Muscle of leg (tissue), 16 donors: Measurements from ENCODE around the gene PPP1R18. TPM values are rescaled to one million over a fixed set of nuclear protein-coding genes. Genes with fewer than 3 reads are reported as not detected.
A peak's percentile ranks its signal among the peaks of the same experiment; 100 is the strongest.

Experiments
- DNase-seq: peaks from one replicate; pipeline ENCODE4 v3.0.0; 2013
- H3K27ac ChIP-seq: one replicate; pipeline ENCODE4 v1.5.1; 2013; ENCODE audit warnings: mild to moderate bottlenecking, low read length, control low read depth
- H3K27me3 ChIP-seq: one replicate; pipeline ENCODE4 v1.6.1; 2013; ENCODE audit warnings: low read length; ENCODE audit not compliant: control insufficient read depth, insufficient read depth
- H3K36me3 ChIP-seq: one replicate; pipeline ENCODE4 v1.6.1; 2013; ENCODE audit warnings: low read length; ENCODE audit not compliant: control insufficient read depth, insufficient read depth
- H3K4me1 ChIP-seq: one replicate; pipeline ENCODE4 v1.6.1; 2013; ENCODE audit warnings: low read length; ENCODE audit not compliant: control insufficient read depth, insufficient read depth
- H3K4me3 ChIP-seq: one replicate; pipeline ENCODE4 v1.5.1; 2013; ENCODE audit warnings: low read length, control low read depth
- H3K9me3 ChIP-seq: replicated peaks from 2 replicates; pipeline ENCODE4 v1.6.1; 2013; ENCODE audit warnings: low read depth, low read length; ENCODE audit not compliant: control insufficient read depth
- WGBS: methylation state at CpG from one replicate; pipeline ENCODE4 v1.1.5; 2013; ENCODE audit warnings: missing lambda C conversion rate; ENCODE audit not compliant: insufficient coverage; 5-methylcytosine and 5-hydroxymethylcytosine counted together
- long read RNA-seq, 11 donors: transcript quantifications; one replicate each; lab custom pipeline, GENCODE V29; 2026
- polyA plus RNA-seq, 8 donors: library from polyadenylated mRNA; unstranded; fragments of 120-200 nt; gene quantifications; one replicate each; pipeline versions ENCODE4 v1.2.1 to v1.2.3, GENCODE V29; 2013; ENCODE audit warnings: inconsistent platforms in 1 of 8, low replicate concordance in 1 of 8; ENCODE audit not compliant: insufficient read length in 8 of 8, insufficient read depth in 1 of 8
- total RNA-seq: library from RNA; stranded (reverse); fragments of 120-200 nt; gene quantifications from one replicate; pipeline ENCODE4 v1.2.4, GENCODE V29; 2013

PPP1R18 gene, protein sequence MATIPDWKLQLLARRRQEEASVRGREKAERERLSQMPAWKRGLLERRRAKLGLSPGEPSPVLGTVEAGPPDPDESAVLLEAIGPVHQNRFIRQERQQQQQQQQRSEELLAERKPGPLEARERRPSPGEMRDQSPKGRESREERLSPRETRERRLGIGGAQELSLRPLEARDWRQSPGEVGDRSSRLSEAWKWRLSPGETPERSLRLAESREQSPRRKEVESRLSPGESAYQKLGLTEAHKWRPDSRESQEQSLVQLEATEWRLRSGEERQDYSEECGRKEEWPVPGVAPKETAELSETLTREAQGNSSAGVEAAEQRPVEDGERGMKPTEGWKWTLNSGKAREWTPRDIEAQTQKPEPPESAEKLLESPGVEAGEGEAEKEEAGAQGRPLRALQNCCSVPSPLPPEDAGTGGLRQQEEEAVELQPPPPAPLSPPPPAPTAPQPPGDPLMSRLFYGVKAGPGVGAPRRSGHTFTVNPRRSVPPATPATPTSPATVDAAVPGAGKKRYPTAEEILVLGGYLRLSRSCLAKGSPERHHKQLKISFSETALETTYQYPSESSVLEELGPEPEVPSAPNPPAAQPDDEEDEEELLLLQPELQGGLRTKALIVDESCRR
- total RNA-seq (19.3 TPM), polyA plus RNA-seq (10 to 100 TPM; 36.8 to 54.3 (median 45.4) TPM)
- long read RNA-seq, donor 1, transcript PPP1R18-206 (3 exons, 1,448 nt) = major isoform, 9 of 9 reads
- long read RNA-seq, donor 1, partial matches to known transcripts = 0 of 9 reads
- long read RNA-seq, donor 1, other reads (novel, unspliced or antisense) = 0 of 9 reads
- long read RNA-seq, donor 2 = 0 reads
- long read RNA-seq, donor 3, transcript PPP1R18-206 (3 exons, 1,448 nt) = major isoform, 15 of 18 reads
- long read RNA-seq, donor 3, partial matches to known transcripts = 0 of 18 reads
- long read RNA-seq, donor 3, other reads (novel, unspliced or antisense) = 0 of 18 reads
- long read RNA-seq, donor 4, transcript PPP1R18-206 (3 exons, 1,448 nt) = major isoform, 12 of 15 reads
- long read RNA-seq, donor 4, partial matches to known transcripts = 0 of 15 reads
- long read RNA-seq, donor 4, other reads (novel, unspliced or antisense) = 0 of 15 reads
- long read RNA-seq, donor 5, transcript PPP1R18-206 (3 exons, 1,448 nt) = major isoform, 19 of 39 reads
- long read RNA-seq, donor 5, transcript PPP1R18-202 (4 exons, 2,853 nt) = minor isoform, 7 of 39 reads
- long read RNA-seq, donor 5, partial matches to known transcripts = 11 of 39 reads
- long read RNA-seq, donor 5, other reads (novel, unspliced or antisense) = 0 of 39 reads
- long read RNA-seq, donor 6, transcript PPP1R18-206 (3 exons, 1,448 nt) = major isoform, 10 of 20 reads
- long read RNA-seq, donor 6, partial matches to known transcripts = 5 of 20 reads
- long read RNA-seq, donor 6, other reads (novel, unspliced or antisense) = 0 of 20 reads
- long read RNA-seq, donor 7, transcript PPP1R18-206 (3 exons, 1,448 nt) = major isoform, 6 of 11 reads
- long read RNA-seq, donor 7, partial matches to known transcripts = 0 of 11 reads
- long read RNA-seq, donor 7, other reads (novel, unspliced or antisense) = 0 of 11 reads
- long read RNA-seq, donor 8, transcript PPP1R18-206 (3 exons, 1,448 nt) = major isoform, 7 of 8 reads
- long read RNA-seq, donor 8, partial matches to known transcripts = 0 of 8 reads
- long read RNA-seq, donor 8, other reads (novel, unspliced or antisense) = 0 of 8 reads
- long read RNA-seq, donor 9, transcript PPP1R18-206 (3 exons, 1,448 nt) = major isoform, 8 of 9 reads
- long read RNA-seq, donor 9, partial matches to known transcripts = 0 of 9 reads
- long read RNA-seq, donor 9, other reads (novel, unspliced or antisense) = 0 of 9 reads
- long read RNA-seq, donor 10, partial matches to known transcripts = 0 of 4 reads
- long read RNA-seq, donor 10, other reads (novel, unspliced or antisense) = 0 of 4 reads
- long read RNA-seq, donor 11, transcript PPP1R18-206 (3 exons, 1,448 nt) = major isoform, 5 of 17 reads
- long read RNA-seq, donor 11, partial matches to known transcripts = 9 of 17 reads
- long read RNA-seq, donor 11, other reads (novel, unspliced or antisense) = 0 of 17 reads

DNA sequence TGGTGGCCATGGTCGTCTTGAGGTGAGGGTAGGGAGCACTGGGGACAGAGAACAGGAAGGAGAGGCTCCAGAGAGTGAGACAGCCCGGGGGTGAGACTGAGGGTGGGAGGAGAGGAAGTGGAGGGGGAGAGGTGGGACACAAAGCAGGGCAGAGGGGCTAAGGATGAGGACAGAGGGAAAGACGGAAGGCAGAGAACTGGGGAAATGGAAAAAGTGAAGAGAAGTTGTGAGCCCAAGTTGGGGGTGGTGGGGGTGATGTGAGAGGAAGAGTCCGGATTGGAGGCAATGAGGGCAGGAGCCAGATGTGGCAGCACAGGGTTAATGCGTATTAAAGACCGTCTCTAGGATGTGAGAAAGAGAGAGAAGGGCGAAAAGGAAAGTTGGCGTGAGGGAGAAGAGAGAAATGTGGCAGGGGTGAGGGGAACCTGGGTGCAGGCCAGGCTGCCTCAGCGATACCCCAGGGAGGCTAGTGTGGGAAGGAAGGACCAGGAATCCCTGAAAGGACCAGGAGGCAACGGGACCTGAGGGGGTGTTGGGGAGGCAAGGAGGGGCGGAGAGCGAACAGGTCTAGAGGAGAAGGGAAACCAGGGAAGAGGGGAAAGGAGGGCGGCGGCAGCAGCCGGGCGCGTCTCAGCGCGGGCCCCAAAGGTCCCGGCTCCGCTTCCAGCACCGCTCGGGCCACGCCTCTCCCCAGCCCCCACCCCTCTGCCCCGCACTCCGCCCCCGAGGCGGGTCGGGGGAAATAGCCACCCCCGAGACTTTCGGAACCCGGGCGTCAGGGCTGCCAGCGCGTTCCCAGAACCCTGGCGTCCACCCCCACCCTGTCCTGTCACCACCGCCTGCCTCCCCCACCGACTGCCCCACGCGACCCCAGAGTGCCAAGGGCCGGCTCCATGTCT, at the start of gene PPP1R18:
Gene PPP1R18 (minus strand): TSS at position 637 of the 899 bp plus-strand sequence. CDS start 627 bp downstream, at position 10.
- peak; percentile 91 for DNase-seq
- peaks cover 43% of the 10 kb centered on the region for H3K36me3 ChIP-seq
- H3K4me1 ChIP-seq = peaks cover 76% of the 10 kb centered on the region
- no peaks in the 10 kb centered on the region for H3K27me3 ChIP-seq
- under 1% methylated on average over 34 of the region's 41 CpGs for WGBS
- H3K9me3 ChIP-seq = no peaks in the 10 kb centered on the region
- H3K27ac ChIP-seq = peak within 1 kb of the TSS; percentile 99
- peak within 1 kb of the TSS; percentile 99 for H3K4me3 ChIP-seq

DNA sequence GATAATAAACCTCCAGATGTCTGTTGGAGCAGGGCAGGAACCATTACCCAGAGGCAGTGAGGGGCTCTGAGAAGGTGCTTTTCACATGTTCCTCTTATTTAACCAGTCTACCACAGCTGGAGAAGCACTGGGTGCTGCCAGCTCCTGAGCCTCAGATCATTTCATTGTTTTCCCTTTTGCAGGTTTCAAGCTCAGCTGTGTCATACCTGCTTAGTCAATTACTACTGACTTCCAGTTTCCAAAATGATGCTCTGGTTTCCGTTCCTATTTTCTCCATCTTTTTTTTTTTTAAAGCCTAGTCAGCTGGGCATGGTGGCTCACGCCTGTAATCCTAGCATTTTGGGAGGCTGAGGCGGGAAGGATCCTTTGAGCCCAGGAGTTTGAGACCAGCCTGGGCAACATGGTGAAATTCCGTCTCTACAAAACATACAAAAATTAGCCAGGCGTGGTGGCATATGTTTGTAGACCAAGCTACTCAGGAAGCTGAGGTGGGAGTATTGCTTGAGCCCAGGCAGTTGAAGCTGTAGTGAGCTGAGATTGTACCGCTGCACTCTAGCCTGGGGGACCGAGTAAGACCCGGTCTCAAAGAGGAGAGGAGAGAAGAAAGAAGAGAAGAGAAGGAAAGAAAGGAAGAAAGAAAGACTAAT, 49.3 kb upstream of the PPP1R18 start:
- H3K27me3 ChIP-seq = no peaks in the 10 kb centered on the region
- peaks cover 82% of the 10 kb centered on the region for H3K36me3 ChIP-seq
- peaks cover 3% of the 10 kb centered on the region for H3K4me1 ChIP-seq

DNA sequence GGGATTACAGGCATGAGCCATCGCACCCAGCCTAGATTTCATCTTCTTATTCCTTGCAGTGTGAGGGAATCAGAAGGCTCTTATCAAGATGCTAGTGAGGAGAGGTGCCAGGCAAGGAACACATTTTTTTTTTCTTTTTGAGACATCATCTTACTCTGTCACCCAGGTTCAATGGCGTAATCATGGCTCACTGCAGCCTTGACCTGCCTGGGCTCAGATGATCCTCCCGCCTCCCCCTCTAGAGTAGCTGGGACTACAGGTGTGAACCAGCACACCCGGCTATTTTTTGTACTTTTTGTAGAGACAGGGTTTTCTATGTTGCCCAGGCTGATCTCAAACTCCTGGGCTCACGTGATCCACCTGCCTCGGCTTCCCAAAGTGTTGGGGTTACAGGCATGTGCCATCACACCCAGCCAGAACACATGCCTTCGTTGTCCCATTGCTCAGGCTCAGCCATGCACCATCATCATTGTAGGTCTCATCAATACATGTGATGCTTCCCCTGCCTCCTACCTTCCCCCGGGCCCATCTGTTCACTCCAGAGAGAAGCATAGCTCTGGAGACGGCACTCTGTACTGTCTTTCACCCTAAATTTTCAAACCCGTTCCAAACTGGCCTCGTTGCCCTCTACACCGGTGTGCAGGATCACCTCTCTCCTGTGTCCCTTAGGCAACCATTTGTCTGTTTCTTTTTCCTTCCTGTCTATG, 45.9 kb upstream of the PPP1R18 start:
- no peak overlapping the region for H3K27ac ChIP-seq
- no peak for DNase-seq
- H3K36me3 ChIP-seq = peaks cover 79% of the 10 kb centered on the region
- H3K4me1 ChIP-seq = peaks cover 5% of the 10 kb centered on the region
- H3K27me3 ChIP-seq = no peaks in the 10 kb centered on the region
- H3K4me3 ChIP-seq = no peak overlapping the region
- WGBS = 92% methylated on average over 9 of the region's 12 CpGs
- H3K9me3 ChIP-seq = no peaks in the 10 kb centered on the region

More for the DNA sequence above, 49.3 kb upstream of the PPP1R18 start:
- H3K27ac ChIP-seq = no peak overlapping the region
- DNase-seq = no peak
- no peaks in the 10 kb centered on the region for H3K9me3 ChIP-seq
- H3K4me3 ChIP-seq = no peak overlapping the region
- 86% methylated on average over 5 of the region's 8 CpGs for WGBS

DNA sequence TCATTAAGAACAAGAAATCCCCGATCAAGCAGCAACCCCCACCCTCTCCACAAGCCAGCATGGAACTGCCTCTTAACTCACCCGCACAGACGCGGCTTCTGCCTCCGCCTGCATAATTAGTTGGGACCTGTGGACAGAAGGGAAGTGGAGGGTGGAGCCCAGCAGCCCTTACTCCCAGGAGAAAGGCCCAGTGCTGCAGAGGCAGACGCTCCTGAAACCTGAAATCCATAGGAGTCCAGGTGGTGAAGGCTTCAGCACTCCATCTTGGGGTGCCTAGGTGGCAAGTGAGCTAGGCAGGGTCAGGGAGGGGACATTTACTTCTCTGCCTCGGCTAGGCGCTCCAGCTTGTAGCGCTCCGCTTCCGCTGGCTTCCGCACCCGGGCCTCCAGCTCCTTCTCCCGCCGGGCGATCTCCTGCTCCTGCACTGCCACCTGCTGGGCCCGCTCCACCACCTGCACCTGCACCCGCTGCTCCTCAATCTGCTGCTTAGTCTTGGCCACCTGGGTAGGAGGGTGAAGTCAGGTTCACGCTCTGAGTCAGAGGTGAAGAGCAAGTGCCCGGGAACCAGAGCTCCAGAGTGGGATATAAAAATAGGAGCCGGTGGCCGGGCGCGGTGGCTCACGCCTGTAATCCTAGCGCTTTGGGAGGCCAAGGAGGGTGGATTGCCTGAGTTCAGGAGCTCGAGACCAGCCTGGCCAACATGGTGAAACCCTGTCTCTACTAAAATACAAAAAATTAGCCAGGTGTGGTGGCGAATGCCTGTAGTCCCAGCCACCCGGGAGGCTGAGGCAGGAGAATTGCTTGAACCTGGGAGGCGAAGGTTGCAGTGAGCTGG, 44.4 kb upstream of the PPP1R18 start:
- no peak overlapping the region for H3K4me3 ChIP-seq
- H3K27ac ChIP-seq = peak overlapping the region; percentile 7
- no peaks in the 10 kb centered on the region for H3K27me3 ChIP-seq
- H3K36me3 ChIP-seq = peaks cover 74% of the 10 kb centered on the region
- H3K4me1 ChIP-seq = peaks cover 6% of the 10 kb centered on the region
- DNase-seq = peak; percentile 59
- 9% methylated on average over 3 of the region's 30 CpGs for WGBS
- no peaks in the 10 kb centered on the region for H3K9me3 ChIP-seq

DNA sequence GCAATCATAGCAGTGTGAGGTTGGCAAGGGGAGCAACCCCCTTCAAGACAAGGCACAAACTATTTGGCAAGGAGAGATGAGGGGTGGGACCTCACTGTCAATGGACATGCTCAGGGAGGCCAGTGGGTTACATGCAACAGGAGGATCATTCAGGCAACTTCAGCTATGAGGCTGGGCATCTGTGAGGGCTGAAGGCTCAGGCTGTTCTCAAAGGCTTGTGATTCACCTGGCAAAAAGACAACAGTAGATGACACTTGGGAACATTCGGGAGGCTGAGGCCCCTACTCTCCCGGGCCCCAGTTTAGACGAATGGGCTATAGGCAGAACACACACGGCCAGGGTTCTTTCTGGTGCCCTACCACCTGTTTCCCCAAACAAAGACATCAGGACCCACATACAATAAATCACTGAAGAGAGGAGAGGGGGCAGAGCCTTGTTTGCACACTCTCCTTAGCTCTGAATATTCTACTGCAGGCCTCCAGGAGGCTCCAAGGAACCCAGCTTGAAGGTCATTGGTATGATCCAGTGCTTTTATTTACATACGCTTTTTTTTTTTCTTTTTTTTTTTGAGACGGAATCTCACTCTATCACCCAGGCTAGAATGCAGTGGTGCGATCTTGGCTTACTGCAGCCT, 41.6 kb upstream of the PPP1R18 start:
- 83% methylated on average over 1 of the region's 7 CpGs for WGBS
- no peak overlapping the region for H3K4me3 ChIP-seq
- H3K36me3 ChIP-seq = peaks cover 79% of the 10 kb centered on the region
- H3K27me3 ChIP-seq = no peaks in the 10 kb centered on the region
- H3K27ac ChIP-seq = no peak overlapping the region
- H3K4me1 ChIP-seq = peaks cover 12% of the 10 kb centered on the region
- no peaks in the 10 kb centered on the region for H3K9me3 ChIP-seq
- DNase-seq = no peak

DNA sequence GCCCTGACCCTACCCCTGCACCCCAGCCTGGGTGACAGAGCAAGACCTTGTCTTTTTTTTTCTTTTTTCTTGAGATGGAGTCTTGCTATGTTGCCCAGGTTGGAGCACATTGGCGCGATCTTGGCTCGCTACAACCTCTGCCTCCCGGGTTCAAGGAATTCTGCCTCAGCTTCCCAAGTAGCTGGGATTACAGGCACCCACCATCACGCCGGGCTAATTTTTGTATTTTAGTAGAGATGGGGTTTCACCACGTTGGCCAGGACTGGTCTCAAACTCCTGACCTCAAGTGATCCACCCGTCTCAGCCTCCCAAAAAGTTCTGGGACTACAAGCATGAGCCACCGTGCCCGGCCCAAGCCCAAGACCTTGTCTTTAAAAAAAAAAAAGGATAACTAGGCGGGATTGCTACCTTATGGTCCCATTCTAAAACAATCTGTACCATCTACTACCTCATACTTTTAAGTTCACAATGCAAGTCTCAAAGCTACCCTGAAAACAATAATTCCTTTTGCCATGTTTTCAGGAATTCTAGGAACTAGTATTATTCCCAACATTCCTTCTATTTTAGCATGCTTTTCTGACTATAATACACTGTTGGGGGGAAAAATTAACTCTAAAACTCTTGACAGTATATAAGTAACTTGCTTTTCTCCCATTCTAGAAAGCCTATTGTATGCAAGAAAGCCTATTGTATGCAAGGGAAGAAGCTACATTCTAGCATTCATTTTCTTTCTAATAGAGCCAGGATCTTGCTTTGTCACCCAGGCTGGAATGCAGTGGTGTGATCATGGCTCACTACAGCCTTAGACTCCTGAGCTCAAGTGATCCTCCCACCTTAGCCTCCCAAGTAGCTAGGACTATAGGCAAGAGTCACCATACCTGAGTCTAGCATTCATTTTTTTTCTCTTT, 40.3 kb upstream of the PPP1R18 start:
- no CpG with 5 or more reads among the region's 11 CpGs for WGBS
- H3K4me3 ChIP-seq = no peak overlapping the region
- H3K9me3 ChIP-seq = no peaks in the 10 kb centered on the region
- no peak for DNase-seq
- H3K27ac ChIP-seq = no peak overlapping the region
- H3K36me3 ChIP-seq = peaks cover 80% of the 10 kb centered on the region
- H3K4me1 ChIP-seq = peaks cover 18% of the 10 kb centered on the region
- no peaks in the 10 kb centered on the region for H3K27me3 ChIP-seq
